GM12891 (cell line): Measurements from ENCODE around the gene HEATR5A.

Experiments
- POLR2A ChIP-seq: IDR thresholded peaks from 2 replicates; pipeline ENCODE4 v1.6.1; 2011; ENCODE audit warnings: low read depth, low read length, control low read depth
- POLR2AphosphoS5 ChIP-seq: IDR thresholded peaks from 2 replicates; pipeline ENCODE4 v1.6.1; 2011; ENCODE audit warnings: low read depth, low read length, control low read depth
- SPI1 ChIP-seq: IDR thresholded peaks from 2 replicates; pipeline ENCODE4 v1.6.1; 2011; ENCODE audit warnings: low read depth, low read length, control low read depth
- TAF1 ChIP-seq: IDR thresholded peaks from 2 replicates; pipeline ENCODE4 v1.6.1; 2011; ENCODE audit warnings: low read depth, low read length, control low read depth

- no peak for TF ChIP-seq TAF1
- TF ChIP-seq POLR2AphosphoS5: no peak
- TF ChIP-seq POLR2A: no peak
- TF ChIP-seq SPI1: no peak
These were observed 153.7 kb downstream of the HEATR5A start for GRCh38 chr14:31266437-31267331.
